Jurkat, Clone E6-1 (cell line): ENCODE results near the gene STX12.
A peak's percentile ranks its signal among the peaks of the same experiment; 100 is the strongest.
"Not testable (repeated sequence)": the region's sequence is repeated elsewhere in the genome, so short reads cannot be mapped to it uniquely, and the experiment has no call there.

Experiments
- DNase-seq: peaks from one replicate; pipeline ENCODE4 v3.0.0-alpha.2; 2011; ENCODE audit warnings: low read depth, low spot score
- H3K4me3 ChIP-seq: 2 replicates; pipeline ENCODE4 v1.5.1; 2011; ENCODE audit warnings: mild to moderate bottlenecking, low read length, control low read depth, moderate library complexity

Gene STX12

DNA sequence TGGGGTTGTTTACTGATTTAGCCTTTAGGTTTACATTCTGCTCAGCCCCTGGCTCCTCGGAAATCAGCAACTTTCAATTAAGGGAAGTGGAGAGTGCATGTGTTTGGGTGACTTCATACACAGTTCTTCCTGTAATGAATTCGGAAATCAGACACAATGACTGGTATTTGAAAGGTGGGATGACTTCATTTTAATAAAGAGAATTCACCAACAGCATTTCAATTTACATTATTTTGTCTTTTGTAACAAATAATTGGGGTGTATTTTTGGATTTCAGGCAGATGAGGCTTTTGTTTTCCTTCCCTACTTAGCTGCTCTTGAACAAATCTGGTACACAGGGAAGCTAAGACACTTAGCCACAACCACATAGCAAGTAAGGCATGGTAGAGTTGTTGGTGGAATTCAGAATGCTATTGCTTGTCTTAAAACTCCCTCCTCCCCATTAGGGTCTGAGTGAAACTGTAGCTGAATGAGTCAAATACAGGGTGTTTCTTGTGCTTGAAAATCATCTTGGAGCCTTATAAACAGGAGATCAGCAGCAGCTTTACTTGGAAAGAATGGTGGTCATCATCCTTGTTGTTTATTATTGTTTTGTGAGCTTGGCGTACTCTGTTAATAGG is 917 bp downstream of the STX12 start:
- peak overlapping the region; percentile 97 for H3K4me3 ChIP-seq

DNA sequence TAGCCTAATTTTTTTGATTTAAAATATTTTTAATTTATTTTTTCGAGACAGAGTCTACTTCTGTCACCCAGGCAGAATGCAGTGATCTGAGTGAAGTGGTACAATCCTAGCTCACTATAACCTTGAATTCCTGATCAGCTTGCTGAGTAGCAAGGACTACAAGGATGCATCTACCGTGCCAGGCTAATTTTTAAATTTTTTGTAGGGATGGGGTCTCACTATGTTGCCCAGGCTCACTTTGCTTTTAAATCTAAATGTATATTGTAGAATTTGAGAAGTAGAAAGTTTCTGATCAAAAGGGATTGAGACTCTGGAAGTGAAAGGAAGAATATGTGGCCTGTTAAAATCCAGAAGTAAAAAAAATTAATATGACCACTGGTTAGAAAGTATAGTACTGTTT is 1.6 kb downstream of the STX12 start:
- DNase-seq, result no peak
- H3K4me3 ChIP-seq, result no peak overlapping the region

More for the DNA sequence above, 917 bp downstream of the STX12 start:
- no peak for DNase-seq

DNA sequence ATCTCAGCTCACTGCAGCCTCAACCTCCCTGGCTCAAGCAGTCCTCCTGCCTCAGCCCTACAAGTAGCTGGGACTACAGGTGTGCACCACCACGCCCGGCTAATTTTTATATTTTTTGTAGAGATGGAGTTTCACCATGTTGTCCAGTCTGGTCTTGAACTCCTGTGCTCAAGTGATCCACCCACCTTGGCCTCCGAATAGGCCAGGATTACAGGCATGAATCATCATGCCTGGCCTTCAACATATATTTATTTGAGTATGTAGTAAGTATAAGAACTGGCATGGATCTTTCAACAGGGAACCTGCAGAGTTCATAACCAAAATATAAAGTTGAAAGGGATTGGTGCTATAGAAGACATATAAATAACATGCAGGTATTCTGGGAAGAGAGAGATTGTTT is 2.3 kb downstream of the STX12 start:
- H3K4me3 ChIP-seq, DNase-seq: not testable (repeated sequence)

DNA sequence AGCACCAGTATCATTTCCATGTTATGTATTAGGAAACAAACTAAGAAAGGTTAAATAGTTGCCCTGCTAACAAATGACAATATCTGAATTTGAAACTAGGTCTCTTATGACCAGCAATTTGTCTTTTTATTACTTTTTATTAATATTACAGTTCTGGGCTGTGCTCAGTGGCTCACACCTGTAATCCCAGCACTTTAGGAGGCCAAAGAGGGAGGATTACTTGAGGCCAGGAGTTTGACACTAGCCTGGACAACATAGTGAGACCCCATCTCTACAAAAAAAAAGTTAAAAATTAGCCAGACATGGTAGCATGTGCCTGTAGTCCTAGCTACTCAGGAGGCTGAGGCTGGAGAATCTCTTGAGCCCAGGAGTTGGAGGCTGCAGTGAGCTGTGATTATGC is 3.3 kb downstream of the STX12 start:
- not testable (repeated sequence) for DNase-seq, H3K4me3 ChIP-seq

DNA sequence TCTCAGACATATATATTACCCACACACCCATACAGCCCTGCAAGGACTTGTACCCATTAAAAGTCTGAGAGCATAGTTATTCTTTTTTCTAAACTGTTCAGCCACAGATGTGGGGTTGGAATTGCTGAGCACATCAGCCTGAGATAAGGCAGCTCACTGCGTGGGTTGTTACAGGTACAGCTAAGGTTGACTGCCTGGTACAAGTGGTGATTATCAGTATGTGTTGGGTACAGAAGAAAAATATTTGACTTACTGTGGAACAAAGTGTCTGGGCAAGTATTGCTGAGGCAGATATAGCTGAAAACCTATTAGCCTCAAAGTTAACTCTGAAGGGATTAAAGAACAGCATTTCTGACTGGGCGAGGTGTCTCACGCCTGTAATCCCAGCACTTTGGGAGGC is 5.0 kb downstream of the STX12 start:
- no peak for DNase-seq
- no peak overlapping the region for H3K4me3 ChIP-seq

DNA sequence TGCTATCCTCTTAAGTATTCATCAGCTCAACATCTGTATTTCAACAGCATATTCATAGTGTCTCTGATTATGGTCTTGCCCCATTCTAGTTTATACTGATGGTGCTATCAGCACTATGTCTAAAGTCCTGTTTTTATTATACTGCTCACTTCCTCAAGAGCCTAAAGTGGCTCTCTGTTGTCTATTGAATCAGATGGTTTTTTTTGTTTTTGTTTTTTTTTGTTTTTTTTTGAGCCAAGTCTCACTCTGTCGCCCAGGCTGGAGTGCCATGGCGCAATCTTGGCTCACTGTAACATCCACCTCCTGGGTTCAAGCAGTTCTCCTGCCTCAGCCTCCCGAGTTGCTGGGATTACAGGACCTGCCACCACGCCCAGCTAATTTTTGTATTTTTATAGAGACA is 6.1 kb downstream of the STX12 start:
- DNase-seq, result no peak
- no peak overlapping the region for H3K4me3 ChIP-seq

DNA sequence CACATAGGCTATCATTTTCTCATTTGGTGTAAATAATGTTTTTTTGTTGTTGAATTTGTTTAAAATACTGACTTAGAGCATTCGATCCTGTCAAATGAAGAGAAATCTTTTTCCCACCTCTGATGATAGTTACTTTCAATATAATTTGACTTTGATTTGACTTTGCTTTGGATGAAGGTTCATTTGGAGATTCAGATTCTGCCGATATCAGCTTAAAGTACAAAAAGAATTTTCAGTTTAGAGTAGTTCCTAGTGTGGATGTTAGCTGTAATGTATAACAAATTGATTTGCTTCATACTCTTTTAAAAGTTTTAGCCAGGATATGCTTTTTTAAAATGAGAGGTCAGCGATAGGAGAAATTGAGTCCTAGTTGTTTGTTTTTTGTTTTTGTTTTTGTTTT is 9.9 kb downstream of the STX12 start:
- DNase-seq, result no peak
- no peak overlapping the region for H3K4me3 ChIP-seq

DNA sequence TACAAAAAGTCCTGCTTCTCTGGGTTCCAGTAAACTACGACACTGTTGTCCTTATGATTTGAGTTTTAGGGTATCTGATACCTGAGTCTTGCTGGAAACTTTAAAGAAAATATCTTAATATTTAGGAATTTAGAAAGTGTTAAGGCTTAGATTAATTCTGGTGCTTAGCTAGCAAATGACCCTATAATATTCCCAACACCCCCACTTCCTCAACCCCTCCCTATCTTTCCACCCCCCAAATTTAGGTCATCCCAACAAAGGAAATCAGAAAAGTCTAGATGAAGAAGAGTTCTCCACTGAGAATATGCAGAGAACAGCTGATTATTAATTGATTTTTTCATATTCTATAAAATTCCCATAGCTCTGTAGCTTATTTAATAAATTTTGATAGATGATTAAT is 11.7 kb downstream of the STX12 start:
- no peak for DNase-seq
- no peak overlapping the region for H3K4me3 ChIP-seq

DNA sequence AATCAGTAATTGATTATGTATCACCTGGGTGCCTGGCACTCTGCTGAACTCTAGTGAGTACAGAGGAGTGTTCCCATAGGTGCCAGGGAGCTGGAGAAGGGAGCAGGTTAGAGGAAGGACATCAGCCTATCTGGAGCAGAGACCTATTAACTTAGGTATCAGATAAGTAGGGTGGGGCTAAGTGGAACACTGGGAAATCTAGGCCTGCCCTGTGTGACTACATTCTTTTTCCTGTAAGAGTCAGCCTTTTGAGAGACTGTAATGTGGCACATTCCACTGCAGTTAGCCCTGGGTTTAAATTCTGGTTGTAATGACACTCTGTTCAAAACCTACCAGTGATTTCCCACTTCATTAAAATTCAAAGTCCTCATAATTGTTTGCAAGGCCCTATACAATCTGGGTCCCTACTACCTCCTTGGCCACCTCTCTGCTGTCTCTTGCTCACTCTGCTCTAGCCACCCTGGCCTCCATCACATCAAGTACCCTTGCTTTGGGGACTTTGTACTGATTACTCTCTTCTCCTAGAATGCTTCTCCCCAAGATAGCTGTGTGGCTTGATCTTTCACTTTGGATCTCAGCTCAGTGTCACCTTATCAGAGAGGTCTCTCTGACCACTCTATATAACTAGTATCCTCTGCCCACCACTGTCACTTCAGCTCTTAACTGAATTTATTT is 12.9 kb downstream of the STX12 start:
- no peak overlapping the region for H3K4me3 ChIP-seq
- no peak for DNase-seq

DNA sequence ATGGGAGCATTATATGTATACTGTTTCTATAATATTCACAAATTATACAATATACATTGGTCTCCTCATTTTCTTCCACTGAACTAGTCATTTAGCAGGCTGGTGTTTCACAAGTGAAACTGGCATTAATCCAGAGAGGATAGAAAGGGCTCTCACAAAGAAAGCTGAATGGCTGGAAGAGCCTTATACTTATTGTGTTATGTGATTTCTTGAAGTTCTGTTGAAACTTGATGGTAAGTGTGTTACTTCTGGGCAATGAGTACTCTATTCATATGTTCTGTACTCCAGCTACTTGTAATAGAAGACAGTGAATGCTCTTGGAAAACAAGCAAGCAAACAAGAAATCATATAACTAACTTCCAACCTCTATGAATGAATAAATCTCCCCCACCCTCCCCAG is 14.9 kb downstream of the STX12 start:
- no peak overlapping the region for H3K4me3 ChIP-seq
- no peak for DNase-seq

DNA sequence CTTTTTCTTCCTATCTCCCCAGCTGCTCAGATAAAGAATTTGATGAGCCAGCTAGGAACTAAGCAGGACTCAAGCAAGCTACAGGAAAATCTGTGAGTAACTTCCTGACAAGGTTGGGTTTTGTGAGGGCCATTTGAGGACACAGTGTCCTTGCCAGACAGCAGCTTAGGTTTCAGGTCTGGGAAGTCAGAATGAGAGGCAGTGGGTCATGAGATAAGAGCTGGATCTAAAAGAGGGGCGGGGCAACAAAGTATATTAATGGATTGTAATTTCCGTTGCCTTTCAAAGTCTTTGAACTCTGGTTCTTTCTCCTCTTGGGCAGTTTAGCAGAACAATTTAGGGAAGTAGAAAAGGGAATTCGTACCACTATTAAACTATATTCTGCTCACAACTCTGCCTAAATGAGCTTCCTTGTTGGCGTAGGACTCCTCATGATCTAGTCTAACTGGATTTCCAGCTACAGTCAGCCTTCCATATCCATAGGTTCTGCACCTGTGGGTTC is 16.6 kb downstream of the STX12 start:
- DNase-seq, result no peak
- no peak overlapping the region for H3K4me3 ChIP-seq

DNA sequence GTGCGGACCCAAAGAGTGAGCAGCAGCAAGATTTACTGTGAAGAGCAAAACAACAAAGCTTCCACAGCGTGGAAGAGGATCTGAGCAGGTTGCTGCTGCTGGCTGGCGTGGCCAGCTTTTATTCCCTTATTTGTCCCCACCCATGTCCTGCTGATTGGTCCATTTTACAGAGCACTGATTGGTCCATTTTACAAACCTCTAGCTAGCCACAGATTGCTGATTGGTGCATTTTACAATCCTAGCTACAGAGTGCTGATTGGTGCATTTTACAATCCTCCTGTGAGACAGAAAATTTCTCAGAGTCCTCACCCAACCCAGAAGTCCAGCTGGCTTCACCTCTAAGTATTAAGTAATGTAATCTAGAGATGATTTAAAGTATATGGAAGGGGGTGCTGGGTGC is 17.3 kb downstream of the STX12 start:
- DNase-seq, H3K4me3 ChIP-seq: not testable (repeated sequence)

DNA sequence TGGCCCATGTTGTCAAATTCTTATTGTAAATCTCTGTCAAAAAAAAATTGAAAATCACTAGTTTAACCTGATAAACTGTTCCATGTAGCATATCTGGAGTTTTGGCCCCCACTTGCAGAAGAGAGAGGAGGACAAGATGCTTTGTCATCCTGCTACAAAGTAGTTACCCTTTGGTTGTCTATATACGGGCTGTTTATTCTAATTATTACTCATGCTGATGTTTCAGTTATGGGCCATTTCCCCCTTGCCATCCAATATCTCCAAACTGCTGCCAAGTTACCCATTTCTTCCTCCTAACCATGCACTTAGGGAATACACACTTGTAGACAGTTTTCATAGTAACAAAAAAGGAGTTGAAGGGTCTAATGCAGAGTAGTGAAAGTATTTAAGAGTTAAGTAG is 22.6 kb downstream of the STX12 start:
- no peak overlapping the region for H3K4me3 ChIP-seq
- no peak for DNase-seq

DNA sequence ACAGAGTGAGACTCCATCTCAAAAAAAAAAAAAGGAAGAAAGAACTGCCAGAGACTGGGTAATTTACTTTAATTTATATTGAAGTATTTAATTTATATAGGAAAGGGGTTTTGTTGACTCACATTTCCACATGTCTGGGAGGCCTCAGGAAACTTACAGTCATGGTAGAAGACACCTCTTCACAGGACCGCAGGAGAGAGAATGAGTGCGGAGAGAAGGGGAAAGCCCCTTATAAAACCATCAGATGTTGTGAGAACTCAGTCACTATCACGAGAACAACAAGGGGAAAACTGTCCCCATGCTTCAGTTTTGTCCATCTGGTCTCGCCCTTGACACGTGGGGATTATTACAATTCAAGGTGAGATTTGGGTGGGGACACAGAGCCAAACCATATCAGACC is 31.8 kb downstream of the STX12 start:
- no peak for DNase-seq

DNA sequence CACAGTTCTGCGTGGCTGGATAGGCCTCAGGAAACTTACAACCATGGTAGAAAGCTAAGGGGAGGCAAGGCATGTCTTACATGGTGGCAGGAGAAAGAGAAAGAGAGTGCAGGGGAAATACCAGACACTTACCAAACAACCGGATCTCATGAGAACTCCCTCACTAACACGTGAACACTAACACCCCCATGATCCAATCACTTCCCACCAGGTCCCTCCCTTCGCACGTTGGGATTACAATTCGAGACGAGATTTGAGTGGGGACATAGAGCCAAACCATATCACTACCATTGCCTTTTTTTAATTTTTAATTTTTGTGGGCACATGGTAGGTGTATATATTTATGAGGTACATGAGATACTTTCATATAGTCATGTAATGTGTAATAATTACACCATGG is 33.7 kb downstream of the STX12 start:
- no peak overlapping the region for H3K4me3 ChIP-seq
- no peak for DNase-seq

More for the DNA sequence above, 31.8 kb downstream of the STX12 start:
- no peak overlapping the region for H3K4me3 ChIP-seq

DNA sequence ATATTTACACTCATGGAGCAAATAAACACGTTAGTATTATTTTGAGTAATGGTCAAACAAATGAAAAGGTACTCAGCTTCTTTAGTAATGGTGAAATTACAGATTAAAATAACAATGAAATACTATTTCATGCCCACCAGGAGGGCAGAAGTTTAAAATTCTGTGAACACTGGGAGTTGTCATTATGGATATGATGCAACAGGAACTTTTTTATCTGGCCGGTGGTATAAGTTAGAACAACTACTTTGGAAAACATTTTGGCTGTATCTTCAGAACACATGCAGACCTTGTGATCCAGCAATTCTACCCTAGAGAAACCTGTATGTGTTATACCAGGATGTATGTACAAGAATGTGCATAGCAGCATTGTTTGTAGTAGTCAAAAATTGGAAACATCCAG is 34.4 kb downstream of the STX12 start:
- no peak for DNase-seq

DNA sequence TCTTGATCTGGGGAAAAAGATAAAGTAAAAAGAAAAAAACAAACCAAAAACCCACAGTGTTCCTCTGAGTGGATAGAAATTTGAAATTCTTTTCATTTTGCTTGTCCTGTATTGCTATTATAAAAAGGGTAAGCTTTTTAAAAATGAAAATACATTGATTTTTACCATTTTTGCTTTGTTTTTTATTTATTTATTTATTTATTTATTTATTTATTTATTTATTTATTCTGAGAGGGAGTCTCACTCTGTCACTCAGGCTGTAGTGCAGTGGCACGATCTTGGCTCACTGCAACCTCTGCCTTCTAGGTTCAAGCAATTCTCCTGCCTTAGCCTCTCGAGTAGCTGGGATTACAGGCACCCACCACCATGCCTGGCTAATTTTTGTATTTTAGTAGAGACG is 35.1 kb downstream of the STX12 start:
- DNase-seq, result not testable (repeated sequence)

More for the DNA sequence above, 34.4 kb downstream of the STX12 start:
- no peak overlapping the region for H3K4me3 ChIP-seq

DNA sequence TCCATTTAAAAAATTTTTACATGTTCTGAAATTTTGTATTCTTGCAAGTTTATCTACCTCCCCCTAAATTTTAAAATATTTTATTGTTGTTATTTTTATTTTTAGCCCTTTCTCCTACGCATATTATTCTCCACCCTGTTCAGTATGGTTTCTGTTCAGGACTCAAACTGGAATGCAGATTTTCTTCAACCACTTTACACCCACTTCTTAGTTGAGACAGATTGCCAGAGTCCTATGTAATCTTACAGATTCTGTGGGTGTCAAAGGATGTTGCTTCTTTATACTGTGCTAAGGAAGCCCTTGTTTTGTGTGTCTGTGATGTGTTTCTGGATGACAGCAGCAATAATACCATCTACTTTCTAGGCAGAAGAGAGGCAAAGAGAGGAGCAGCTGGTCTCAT is 36.9 kb downstream of the STX12 start:
- no peak for DNase-seq
- H3K4me3 ChIP-seq, result no peak overlapping the region

More for the DNA sequence above, 35.1 kb downstream of the STX12 start:
- H3K4me3 ChIP-seq, result not testable (repeated sequence)

DNA sequence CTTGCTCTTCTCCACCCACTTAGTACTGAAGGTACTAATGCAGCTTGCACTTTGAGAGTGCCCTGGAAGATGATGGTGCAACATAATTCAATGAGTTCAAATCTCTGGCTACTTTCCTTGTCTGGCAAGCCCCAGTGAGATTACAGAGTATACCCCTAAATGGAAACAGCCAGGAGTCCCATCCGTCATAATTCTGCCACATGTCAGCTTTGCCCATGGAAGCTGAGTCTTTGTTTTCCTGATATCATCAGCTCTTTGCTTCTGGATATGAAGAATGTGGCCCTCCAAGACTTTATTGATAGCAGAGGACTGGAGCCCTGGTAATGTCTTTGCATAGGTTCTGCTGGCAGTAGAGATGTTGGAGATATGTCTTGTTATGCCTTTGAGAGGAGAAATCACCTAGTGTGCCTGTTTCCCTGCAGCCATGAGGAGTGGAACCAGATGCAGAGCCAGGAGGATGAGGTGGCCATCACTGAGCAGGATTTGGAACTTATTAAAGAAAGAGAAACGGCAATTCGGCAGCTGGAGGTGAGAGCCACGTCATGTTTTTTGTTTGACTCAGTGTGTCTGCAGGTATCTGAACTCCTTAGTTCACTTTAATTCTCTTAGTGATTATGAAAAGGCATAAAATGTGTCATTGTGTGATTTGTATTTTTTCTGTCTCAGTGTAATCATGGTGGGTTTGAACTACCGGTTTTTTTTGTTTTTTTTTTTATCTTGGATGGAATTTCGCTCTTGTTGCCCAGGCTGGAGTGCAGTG is 38.9 kb downstream of the STX12 start:
- DNase-seq, result no peak
- H3K4me3 ChIP-seq, result no peak overlapping the region

DNA sequence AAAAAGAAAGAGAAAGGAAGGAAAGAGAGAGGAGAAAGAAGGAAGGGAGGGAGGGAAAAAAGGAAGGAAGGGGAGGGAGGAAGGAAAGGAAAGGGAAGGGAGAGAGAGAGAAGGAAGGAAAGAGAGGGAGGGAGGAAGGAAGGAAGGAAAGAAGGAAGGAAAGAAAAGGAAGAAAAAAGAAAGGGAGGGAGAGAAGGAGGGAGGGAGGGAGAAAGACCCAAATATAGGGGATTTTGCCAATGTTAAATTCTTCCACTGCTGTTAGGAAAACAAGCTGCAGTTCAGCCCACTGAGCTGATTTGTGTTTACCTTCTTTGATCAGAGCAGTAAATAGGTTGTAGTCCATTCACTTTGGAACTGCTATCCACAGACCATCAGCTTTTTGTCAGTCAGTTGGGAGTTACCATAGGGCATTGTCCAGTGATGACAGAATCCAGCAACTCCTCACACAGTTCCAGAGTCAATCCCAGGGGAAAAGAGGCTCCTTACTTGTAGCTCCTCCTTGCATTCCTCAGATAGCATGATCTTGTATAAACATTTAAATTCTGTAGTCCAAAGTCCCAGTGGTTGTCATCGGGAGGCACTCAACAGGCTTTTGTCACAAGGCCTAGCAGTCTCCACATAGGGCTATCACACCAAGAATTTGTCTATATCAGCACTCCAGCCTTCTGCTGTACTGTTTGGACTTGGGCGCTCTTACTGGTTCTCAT is 44.1 kb downstream of the STX12 start:
- DNase-seq, result no peak
- no peak overlapping the region for H3K4me3 ChIP-seq
